Measurements from ENCODE around the gene STARD10.

The STARD10 gene

GRCh38 chr11:72781063-72781312, 12.9 kb downstream of the STARD10 start:
- TF ChIP-seq CTCF (IDR thresholded peaks at IDR 0.05; ENCODE audit: poor library complexity, severe bottlenecking) = no peak
- no peaks in the 10 kb centered on the region for H3K36me3 ChIP-seq (ENCODE audit: low read depth)
- no peaks in the 10 kb centered on the region for H3K27me3 ChIP-seq (ENCODE audit: insufficient read depth, poor library complexity, severe bottlenecking)
- no peaks in the 10 kb centered on the region for H3K4me1 ChIP-seq (ENCODE audit: insufficient read depth, poor library complexity, severe bottlenecking)
- H3K9me3 ChIP-seq (ENCODE audit: severe bottlenecking) = no peaks in the 10 kb centered on the region
- ATAC-seq (ENCODE audit: low read depth) (peak; percentile 17; the same call in 2 of the 3 replicates), DNase-seq (ENCODE audit: low spot score) (no peak)
- H3K27ac ChIP-seq (ENCODE audit: poor library complexity, severe bottlenecking) = peak overlapping the region; percentile 28
- H3K4me3 ChIP-seq (ENCODE audit: severe bottlenecking) = peak overlapping the region; percentile 65

GRCh38 chr11:72780296-72781062, 13.4 kb downstream of the STARD10 start:
- H3K36me3 ChIP-seq (ENCODE audit: low read depth) = no peaks in the 10 kb centered on the region
- no peak for DNase-seq (ENCODE audit: low spot score)
- no peak for TF ChIP-seq CTCF (IDR thresholded peaks at IDR 0.05; ENCODE audit: poor library complexity, severe bottlenecking)
- H3K4me3 ChIP-seq (ENCODE audit: severe bottlenecking) = peak overlapping the region; percentile 65
- no peaks in the 10 kb centered on the region for H3K4me1 ChIP-seq (ENCODE audit: insufficient read depth, poor library complexity, severe bottlenecking)
- peak; percentile 28 for ATAC-seq (ENCODE audit: low read depth)
- H3K27me3 ChIP-seq (ENCODE audit: insufficient read depth, poor library complexity, severe bottlenecking) = no peaks in the 10 kb centered on the region
- H3K9me3 ChIP-seq (ENCODE audit: severe bottlenecking) = no peaks in the 10 kb centered on the region
- peak overlapping the region; percentile 28 for H3K27ac ChIP-seq (ENCODE audit: poor library complexity, severe bottlenecking)

- no peaks in the 10 kb centered on the region for H3K9me3 ChIP-seq (ENCODE audit: severe bottlenecking)
- H3K27ac ChIP-seq (ENCODE audit: poor library complexity, severe bottlenecking) = no peak overlapping the region
- DNase-seq (ENCODE audit: low spot score) (no peak), ATAC-seq (ENCODE audit: low read depth) (no peak)
- no peaks in the 10 kb centered on the region for H3K36me3 ChIP-seq (ENCODE audit: low read depth)
- TF ChIP-seq CTCF (IDR thresholded peaks at IDR 0.05; ENCODE audit: poor library complexity, severe bottlenecking) = no peak
- no peak overlapping the region for H3K4me3 ChIP-seq (ENCODE audit: severe bottlenecking)
- H3K27me3 ChIP-seq (ENCODE audit: insufficient read depth, poor library complexity, severe bottlenecking) = no peaks in the 10 kb centered on the region
- no peaks in the 10 kb centered on the region for H3K4me1 ChIP-seq (ENCODE audit: insufficient read depth, poor library complexity, severe bottlenecking)
These were observed 14.2 kb downstream of the STARD10 start for GRCh38 chr11:72779495-72780128.

DNA sequence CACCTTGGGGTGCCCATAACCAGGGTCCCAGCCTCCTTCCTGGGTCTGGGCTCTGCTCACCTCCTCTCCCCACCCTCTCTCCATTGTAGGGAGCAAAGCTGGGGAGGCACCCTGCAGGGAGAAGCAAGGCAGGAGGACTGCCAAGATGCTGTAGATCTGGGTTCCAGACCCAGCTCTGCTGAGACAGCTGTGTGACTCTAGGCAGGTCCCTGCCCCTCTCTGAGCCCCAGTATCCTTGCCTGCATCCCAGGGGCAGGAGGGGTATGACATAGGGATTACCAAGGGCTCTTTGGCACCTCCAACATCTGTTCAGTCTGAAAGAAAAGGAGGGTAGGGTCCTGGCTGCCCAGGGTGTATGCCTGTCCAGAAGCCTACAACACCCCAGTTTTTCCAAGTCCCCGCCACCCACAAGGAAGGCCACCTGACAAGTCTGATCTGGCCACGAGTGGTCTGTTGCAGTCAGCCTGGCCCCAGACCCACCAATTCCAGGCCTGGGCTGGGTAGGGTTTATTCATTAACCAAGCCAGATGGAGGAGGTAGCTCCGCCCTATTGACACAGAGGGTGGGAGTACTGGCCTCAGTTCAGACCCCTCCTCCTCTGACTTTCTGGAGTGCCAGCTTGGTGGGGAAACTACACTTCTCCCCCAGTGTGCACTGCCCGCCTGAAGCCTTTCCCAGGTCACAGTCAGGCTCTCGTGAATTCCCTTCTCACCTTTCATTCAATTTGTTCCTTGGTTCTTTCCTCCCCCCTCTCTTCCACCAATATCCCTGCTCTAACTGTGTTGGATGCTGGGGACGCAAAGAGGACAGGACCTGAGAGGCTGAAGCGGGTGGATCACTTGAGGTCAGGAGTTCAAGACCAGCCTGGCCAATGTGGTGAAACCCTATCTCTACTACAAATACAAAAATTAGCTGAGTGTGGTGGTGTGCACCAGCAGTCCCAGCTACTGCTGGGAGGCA, 15.0 kb downstream of the STARD10 start:
- no peaks in the 10 kb centered on the region for H3K36me3 ChIP-seq (ENCODE audit: low read depth)
- no peaks in the 10 kb centered on the region for H3K4me1 ChIP-seq (ENCODE audit: insufficient read depth, poor library complexity, severe bottlenecking)
- no peaks in the 10 kb centered on the region for H3K27me3 ChIP-seq (ENCODE audit: insufficient read depth, poor library complexity, severe bottlenecking)
- no peak for TF ChIP-seq CTCF (IDR thresholded peaks at IDR 0.05; ENCODE audit: poor library complexity, severe bottlenecking)
- H3K27ac ChIP-seq (ENCODE audit: poor library complexity, severe bottlenecking) = no peak overlapping the region
- DNase-seq (ENCODE audit: low spot score) (no peak), ATAC-seq (ENCODE audit: low read depth) (no peak)
- no peaks in the 10 kb centered on the region for H3K9me3 ChIP-seq (ENCODE audit: severe bottlenecking)
- no peak overlapping the region for H3K4me3 ChIP-seq (ENCODE audit: severe bottlenecking)
